DMS153 (cell line): ENCODE measurements around the gene MACROD2.

Experiments
- DNase-seq: peaks from one replicate; lab custom pipeline; 2025; lab: John Stamatoyannopoulos, UW

Gene MACROD2

GRCh38 chr20:14336686-14337085, 341.4 kb downstream of the MACROD2 start:
- DNase-seq, result peak; percentile 22

GRCh38 chr20:14337400-14338171, 342.3 kb downstream of the MACROD2 start, which contains the start of gene FLRT3:
Gene FLRT3 (minus strand): TSS chr20:14337612. CDS start chr20:14327506, 10,106 bp downstream.
- DNase-seq, result peak; percentile 71

- no peak for DNase-seq
Observed at GRCh38 chr20:14341801-14342200, 346.5 kb downstream of the MACROD2 start.

- no peak for DNase-seq
Observed at GRCh38 chr20:14342918-14343317, 347.6 kb downstream of the MACROD2 start.

- DNase-seq, result no peak
Observed at GRCh38 chr20:14343491-14344065, 348.3 kb downstream of the MACROD2 start.

GRCh38 chr20:14344746-14345145, 349.4 kb downstream of the MACROD2 start:
- no peak for DNase-seq

GRCh38 chr20:14355791-14356190, 360.5 kb downstream of the MACROD2 start:
- no peak for DNase-seq

- no peak for DNase-seq
Observed at GRCh38 chr20:14360416-14360815, 365.1 kb downstream of the MACROD2 start.

GRCh38 chr20:14361509-14362345, 366.4 kb downstream of the MACROD2 start:
- no peak for DNase-seq

- DNase-seq, result no peak
Observed at GRCh38 chr20:14374196-14374595, 378.9 kb downstream of the MACROD2 start.

- DNase-seq, result peak; percentile 81
Observed at GRCh38 chr20:14375416-14375985, 380.2 kb downstream of the MACROD2 start.

GRCh38 chr20:14378326-14378725, 383.0 kb downstream of the MACROD2 start:
- no peak for DNase-seq

GRCh38 chr20:14383335-14383734, 388.0 kb downstream of the MACROD2 start:
- DNase-seq, result no peak

- DNase-seq, result no peak
Observed at GRCh38 chr20:14384416-14385175, 389.3 kb downstream of the MACROD2 start.

GRCh38 chr20:14385176-14385740, 389.9 kb downstream of the MACROD2 start:
- no peak for DNase-seq

GRCh38 chr20:14386726-14387125, 391.4 kb downstream of the MACROD2 start:
- no peak for DNase-seq

- peak; percentile 70 for DNase-seq
Observed at GRCh38 chr20:14401479-14402138, 406.3 kb downstream of the MACROD2 start.

GRCh38 chr20:14404515-14404914, 409.2 kb downstream of the MACROD2 start:
- DNase-seq, result no peak

GRCh38 chr20:14406495-14406894, 411.2 kb downstream of the MACROD2 start:
- no peak for DNase-seq

- DNase-seq, result no peak
Observed at GRCh38 chr20:14407336-14407735, 412.0 kb downstream of the MACROD2 start.
